Measurements from ENCODE around the gene CDR2. TPM values are rescaled to one million over a fixed set of nuclear protein-coding genes. Genes with fewer than 3 reads are reported as not detected.
"Not testable (repeated sequence)": the region's sequence is repeated elsewhere in the genome, so short reads cannot be mapped to it uniquely, and the experiment has no call there.

Gene CDR2
- total RNA-seq, 2 experiments from 2014 or later: 42.2 to 48.6 TPM

DNA sequence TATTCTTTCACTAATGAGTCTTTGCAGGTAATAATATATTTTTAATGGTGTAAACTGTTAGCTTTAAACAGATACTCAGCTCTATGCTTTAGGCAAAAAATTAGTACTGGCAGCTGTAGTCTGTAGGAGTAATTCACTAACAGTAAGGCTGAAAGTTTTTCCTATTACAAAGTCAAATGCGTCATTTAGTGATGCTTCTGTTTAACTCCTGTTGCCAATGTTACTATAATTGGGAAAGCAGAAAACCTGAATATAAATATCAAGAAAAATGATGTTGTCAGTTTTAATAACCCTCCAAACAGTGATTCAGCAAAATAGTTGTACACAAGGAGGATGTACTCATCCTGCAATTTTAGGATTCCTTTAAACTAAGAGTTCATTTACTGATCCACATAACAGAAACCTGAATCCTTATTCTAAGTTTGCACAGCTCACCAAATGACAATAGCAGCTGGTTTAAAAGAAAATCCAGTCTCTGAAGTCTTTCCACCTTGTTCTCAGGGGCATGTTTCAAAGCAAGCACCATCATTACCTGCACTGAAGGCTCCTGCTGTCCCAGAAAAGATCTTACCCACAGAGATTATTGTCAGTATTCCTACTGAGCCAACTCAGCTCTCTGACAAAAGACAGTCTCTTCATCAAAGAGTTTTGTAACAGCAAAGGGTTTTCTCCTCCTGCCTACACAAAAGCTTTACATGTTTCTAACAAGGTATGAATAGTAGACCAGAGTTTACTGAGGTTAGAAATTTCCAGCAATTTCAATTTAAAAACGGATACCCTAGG, 4.2 kb downstream of the CDR2 start:
- Mint-ChIP-seq H3K4me3 (no peak overlapping the region), H3K27ac (peak overlapping the region; percentile 63), H3K4me1 (peaks cover 52% of the 10 kb centered on the region), H3K9me3 (peaks cover 6% of the 10 kb centered on the region), H3K27me3 (peaks cover 2% of the 10 kb centered on the region), H3K36me3 (peaks cover 16% of the 10 kb centered on the region)
- ATAC-seq (ENCODE audit: low read depth): no peak
- POLR2A ChIA-PET: interaction anchor here (0.5 to 10.5 kb wide), 3 partner anchors 10 to 49 kb away, joined by 3 to 108 read pairs (median 4); no protein-coding TSS in a partner anchor
- no peak for DNase-seq

DNA sequence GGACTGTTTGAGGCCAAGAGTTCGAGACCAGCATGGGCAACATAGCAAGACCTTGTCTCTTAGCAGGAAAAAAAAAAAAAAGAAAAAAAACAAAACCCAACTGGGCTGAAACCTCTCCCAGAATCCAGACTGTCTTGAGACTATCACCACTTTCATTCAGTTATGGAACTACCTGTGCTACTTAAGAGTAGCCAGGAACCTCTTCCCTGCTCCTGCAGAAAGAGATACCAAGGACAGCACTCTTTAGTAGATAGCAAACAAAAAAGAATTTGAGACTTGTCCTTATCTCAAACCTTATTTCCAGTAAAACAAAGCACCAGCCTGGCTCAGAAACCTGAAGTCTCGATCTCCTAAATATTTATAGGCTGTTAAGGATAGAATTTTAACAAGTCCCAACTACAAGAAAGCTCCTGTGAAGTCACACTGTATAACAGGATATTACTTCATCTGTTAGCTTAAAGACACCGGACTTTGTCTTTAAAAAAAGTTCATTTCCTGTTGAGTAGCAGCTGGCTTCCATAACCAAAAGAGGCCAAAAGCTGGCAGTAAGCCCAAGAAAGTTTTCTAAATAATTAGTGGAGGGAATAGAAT, 5.1 kb downstream of the CDR2 start:
- Mint-ChIP-seq H3K9me3 (peaks cover 6% of the 10 kb centered on the region), H3K4me1 (peaks cover 55% of the 10 kb centered on the region), H3K4me3 (peak overlapping the region; percentile 44), H3K36me3 (peaks cover 24% of the 10 kb centered on the region), H3K27me3 (no peaks in the 10 kb centered on the region), H3K27ac (peak overlapping the region; percentile 64)
- DNase-seq: no peak
- POLR2A ChIA-PET: interaction anchor here (0.5 to 10.5 kb wide), 2 partner anchors 9 to 14 kb away, joined by 4 to 108 read pairs; no protein-coding TSS in a partner anchor
- no peak for ATAC-seq (ENCODE audit: low read depth)

DNA sequence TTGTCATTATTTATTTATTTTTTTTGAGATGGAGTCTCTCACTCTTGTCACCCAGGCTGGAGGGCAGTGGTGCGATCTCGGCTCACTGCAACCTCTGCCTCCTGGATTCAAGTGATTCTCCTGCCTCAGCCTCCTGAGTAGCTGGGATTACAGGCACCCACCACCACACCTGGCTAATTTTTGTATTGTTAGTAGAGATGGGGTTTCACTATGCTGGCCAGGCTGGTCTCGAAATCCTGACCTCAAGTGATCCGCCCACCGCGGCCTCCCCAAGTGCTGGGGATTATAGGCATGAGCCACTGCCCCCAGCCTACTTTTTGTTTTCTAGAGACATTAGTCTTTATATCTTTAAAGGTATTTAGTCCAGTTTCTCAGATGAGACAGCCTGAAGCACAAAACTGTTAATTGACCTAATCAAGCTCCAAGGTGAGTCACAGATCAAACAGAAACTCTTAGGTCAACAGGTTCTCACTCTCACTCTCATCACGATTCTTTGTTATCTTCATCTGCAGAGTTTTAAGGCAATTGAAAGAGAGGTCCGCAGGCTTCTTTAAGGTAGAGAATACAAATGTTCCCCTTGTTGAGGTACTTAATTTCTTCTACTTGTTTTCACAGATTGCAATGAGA, 6.1 kb downstream of the CDR2 start:
- peaks cover 53% of the 10 kb centered on the region for H3K4me1 Mint-ChIP-seq
- not testable (repeated sequence) for H3K4me3 Mint-ChIP-seq; H3K9me3 Mint-ChIP-seq; H3K27me3 Mint-ChIP-seq; ATAC-seq (ENCODE audit: low read depth); DNase-seq
- H3K36me3 Mint-ChIP-seq: peaks cover 32% of the 10 kb centered on the region
- POLR2A ChIA-PET: interaction anchor here (10.5 kb wide), 1 partner anchor 13 kb away, joined by 108 read pairs; no protein-coding TSS in a partner anchor
- H3K27ac Mint-ChIP-seq: peak overlapping the region; percentile 64

DNA sequence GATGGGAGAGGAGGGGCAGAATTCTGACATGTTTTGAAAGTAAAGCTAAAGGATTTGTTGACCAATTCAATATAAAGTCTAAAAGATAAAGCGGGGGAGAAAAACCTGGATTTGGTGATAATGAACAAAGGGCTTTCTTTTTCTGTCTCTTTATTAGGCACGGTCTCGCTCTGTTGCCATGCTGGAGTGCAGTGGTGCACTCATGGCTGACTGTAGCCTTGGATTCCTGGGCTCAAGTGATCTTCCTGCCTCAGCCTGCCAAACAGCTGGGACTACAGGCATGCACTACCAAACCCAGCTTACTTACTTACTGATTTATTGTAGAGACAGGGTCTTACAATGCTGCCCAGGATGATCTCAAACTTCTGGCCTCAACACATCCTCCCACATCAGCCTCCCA, 7.5 kb downstream of the CDR2 start:
- Mint-ChIP-seq H3K27me3 (no peaks in the 10 kb centered on the region), H3K9me3 (peaks cover 6% of the 10 kb centered on the region), H3K4me3 (no peak overlapping the region), H3K4me1 (peaks cover 43% of the 10 kb centered on the region), H3K36me3 (peaks cover 44% of the 10 kb centered on the region), H3K27ac (peak overlapping the region; percentile 28)
- POLR2A ChIA-PET: interaction anchor here (10.5 kb wide), 1 partner anchor 11 kb away, joined by 108 read pairs; no protein-coding TSS in a partner anchor
- ATAC-seq (ENCODE audit: low read depth) (no peak), DNase-seq (no peak)

DNA sequence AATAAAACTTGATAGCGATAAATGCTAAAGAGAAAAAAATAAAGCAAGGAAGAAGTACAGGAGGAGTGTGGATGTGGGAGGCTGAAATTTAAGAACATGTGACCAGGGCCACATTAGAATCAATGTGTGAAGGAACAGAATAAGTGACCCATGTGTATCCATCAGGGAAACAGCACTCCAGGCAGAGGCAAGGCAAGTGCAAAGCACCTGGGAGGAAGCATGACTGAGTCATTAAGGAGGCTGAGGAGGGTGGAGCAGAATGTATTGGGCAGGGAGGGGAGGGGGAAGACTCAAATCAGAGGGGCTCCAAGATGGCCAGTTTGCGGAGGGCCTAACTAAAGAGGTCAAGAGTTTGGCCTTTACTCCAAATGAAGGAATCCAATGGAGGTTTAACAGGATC, 8.0 kb downstream of the CDR2 start:
- no peak for ATAC-seq (ENCODE audit: low read depth)
- Mint-ChIP-seq H3K27ac (peak overlapping the region; percentile 58), H3K36me3 (peaks cover 45% of the 10 kb centered on the region), H3K4me1 (peaks cover 39% of the 10 kb centered on the region), H3K27me3 (no peaks in the 10 kb centered on the region), H3K4me3 (no peak overlapping the region), H3K9me3 (peaks cover 6% of the 10 kb centered on the region)
- POLR2A ChIA-PET: interaction anchor here (10.5 kb wide), 1 partner anchor 11 kb away, joined by 108 read pairs; no protein-coding TSS in a partner anchor
- no peak for DNase-seq

DNA sequence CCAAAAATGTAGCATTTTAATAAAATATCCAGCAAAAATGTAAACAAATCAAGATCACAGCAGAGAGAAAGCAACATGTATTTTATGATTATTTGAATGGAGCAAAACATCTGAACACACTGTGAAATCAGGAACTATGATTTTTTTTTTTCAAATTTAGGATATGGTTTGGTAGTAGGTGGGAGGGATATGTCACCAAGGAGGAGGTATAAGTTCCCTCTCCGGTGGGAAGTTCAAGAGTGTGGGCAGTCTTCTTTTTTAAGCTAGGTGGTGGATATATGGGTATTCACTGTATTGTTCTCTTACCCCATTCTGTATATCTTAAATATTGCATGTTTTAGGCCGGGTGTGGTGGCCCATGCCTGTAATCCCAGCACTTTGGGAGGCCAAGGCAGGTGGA, 10.2 kb downstream of the CDR2 start:
- POLR2A ChIA-PET: interaction anchor here (1.2 kb wide), 1 partner anchor 8 kb away, joined by 4 read pairs; no protein-coding TSS in a partner anchor
- DNase-seq (no peak), ATAC-seq (ENCODE audit: low read depth) (no peak)
- Mint-ChIP-seq H3K9me3 (peaks cover 6% of the 10 kb centered on the region), H3K27ac (no peak overlapping the region), H3K27me3 (no peaks in the 10 kb centered on the region), H3K36me3 (peaks cover 52% of the 10 kb centered on the region), H3K4me3 (no peak overlapping the region), H3K4me1 (peaks cover 29% of the 10 kb centered on the region)

DNA sequence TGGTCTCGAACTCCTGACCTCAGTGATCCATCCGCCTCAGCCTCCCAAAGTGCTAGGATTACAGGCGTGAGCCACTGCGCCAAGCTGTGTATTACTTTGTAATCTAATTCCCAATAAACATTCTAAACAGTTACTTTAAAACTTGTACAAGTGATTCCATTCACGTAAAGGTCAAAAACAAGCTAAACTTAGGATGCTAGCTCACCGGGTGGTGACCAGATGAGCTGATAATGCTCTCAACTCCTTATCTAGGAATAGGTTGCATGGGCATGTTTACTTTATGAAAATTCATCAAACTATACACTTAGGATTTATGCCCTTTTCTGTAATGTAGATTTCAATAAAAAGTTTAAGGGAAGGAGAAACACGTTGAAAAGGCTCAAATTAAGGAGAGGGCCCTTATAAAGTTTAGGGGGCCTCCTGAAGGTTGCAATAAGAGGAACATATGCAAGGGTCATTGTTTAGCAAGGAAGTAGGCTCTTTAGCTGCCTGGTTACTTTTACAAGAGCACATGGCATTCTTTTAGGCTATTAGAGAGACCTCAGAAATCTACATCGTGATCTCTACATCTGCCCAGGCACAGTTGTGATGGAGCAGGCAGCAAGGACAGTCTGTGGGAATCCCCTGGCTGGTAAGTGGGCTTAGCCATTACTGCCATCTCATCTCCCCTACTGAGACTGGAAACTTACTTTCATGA, 13.3 kb downstream of the CDR2 start:
- no peak for DNase-seq
- H3K36me3 Mint-ChIP-seq: peaks cover 44% of the 10 kb centered on the region
- H3K4me1 Mint-ChIP-seq: peaks cover 32% of the 10 kb centered on the region
- peaks cover 1% of the 10 kb centered on the region for H3K9me3 Mint-ChIP-seq
- no peak overlapping the region for H3K27ac Mint-ChIP-seq
- H3K27me3 Mint-ChIP-seq: no peaks in the 10 kb centered on the region
- POLR2A ChIA-PET: no interaction called here
- ATAC-seq (ENCODE audit: low read depth): no peak
- no peak overlapping the region for H3K4me3 Mint-ChIP-seq

DNA sequence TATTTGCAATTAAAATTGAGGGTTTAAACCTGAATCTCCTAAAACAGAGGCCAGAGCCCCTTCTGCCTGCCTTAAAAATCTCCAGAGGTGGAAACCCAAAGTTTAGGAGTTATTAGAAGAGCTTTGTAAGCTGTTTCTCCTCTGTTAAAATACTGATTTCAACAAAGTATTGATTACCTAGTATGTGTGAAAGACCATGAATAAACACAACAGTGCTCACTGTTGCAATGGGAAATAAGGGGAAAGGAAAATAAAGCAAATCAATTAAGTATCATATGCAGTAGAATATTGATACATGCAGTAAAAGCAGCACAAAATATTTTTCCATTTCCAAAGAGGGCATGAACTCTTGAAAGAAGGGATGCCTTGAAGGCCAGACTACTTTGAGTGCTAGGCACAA, 14.7 kb downstream of the CDR2 start:
- Mint-ChIP-seq H3K27me3 (no peaks in the 10 kb centered on the region), H3K9me3 (no peaks in the 10 kb centered on the region), H3K36me3 (peaks cover 39% of the 10 kb centered on the region), H3K4me3 (no peak overlapping the region), H3K27ac (no peak overlapping the region), H3K4me1 (peaks cover 32% of the 10 kb centered on the region)
- ATAC-seq (ENCODE audit: low read depth) (no peak), DNase-seq (no peak)
- POLR2A ChIA-PET: interaction anchor here (8.4 kb wide), 1 partner anchor 12 kb away, joined by 108 read pairs; the partner anchor contains the start of gene CDR2

DNA sequence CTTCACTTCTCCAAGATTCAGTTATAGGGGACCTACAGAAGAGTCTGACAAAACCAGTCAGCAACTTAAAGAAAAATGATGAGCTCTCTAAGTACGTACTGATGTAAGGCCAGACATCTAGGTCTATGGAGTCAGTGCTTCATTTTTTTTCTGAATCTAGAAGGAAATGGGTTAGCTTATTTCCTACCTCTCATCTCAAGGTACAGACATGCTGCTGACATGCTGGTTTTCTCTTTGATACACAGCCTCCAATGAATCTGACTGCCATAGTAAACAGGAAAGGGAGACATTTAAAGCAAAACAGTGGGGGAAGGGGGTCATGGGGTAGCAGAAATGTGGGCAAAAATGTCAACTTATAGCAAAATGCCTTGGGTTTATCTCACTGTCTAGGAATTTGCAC, 16.4 kb downstream of the CDR2 start:
- Mint-ChIP-seq H3K4me1 (peaks cover 46% of the 10 kb centered on the region), H3K27me3 (no peaks in the 10 kb centered on the region), H3K36me3 (peaks cover 25% of the 10 kb centered on the region), H3K4me3 (peak overlapping the region; percentile 51), H3K27ac (peak overlapping the region; percentile 93), H3K9me3 (no peaks in the 10 kb centered on the region)
- DNase-seq (no peak), ATAC-seq (ENCODE audit: low read depth) (peak; percentile 74)
- POLR2A ChIA-PET: interaction anchor here (0.9 to 8.4 kb wide), 3 partner anchors 13 to 167 kb away, joined by 3 to 108 read pairs (median 4); partner anchors contain the start of gene CDR2

DNA sequence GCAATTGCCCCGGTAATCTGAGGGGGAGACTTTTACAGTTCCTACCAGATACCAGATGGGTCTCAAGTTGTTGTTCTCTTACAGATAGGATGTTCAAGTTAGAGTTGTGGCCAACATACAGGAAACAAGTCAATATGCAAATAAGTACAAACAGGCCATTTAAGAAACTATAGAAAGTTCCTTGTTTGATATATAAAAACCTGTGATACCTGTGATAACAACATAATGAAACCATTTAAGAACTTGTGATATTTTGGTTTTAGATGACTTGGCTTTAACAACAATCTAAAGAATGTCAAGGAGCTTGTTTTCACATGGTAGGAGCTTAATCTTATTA, 16.8 kb downstream of the CDR2 start:
- no peak for DNase-seq
- POLR2A ChIA-PET: interaction anchor here (0.9 to 8.4 kb wide), 3 partner anchors 14 to 166 kb away, joined by 3 to 108 read pairs (median 4); partner anchors contain the start of gene CDR2

DNA sequence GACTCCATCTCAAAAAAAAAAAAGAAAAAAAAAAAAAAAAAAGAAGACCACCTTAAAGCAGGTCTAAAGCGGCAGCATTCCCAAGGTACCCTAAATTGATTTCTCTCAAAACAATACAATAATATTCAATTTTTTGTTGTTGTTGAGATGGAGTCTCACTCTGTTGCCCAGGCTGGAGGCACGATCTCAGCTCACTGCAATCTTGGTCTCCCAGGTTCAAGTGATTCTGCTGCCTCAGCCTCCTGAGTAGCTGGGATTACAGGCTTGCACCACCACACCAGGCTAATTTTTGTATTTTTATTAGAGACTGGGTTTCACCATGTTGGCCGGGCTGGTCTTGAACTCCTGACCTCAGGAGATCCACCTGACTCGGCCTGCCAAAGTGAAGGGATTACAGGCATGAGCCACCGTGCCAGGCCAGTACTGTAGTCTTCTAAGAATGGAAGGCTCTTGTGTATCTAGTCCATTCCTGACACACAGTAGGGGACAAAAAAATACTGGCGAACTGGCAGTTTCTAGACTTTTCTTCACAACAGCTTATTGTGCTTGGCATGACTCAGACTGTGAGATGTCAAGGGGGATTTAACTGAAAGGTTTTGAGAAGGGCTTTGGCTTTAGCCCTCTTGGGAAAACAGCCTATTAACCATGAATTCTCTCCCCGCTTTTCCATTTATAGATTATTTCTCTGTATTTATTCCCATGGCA, 17.3 kb downstream of the CDR2 start:
- peak overlapping the region; percentile 93 for H3K27ac Mint-ChIP-seq
- POLR2A ChIA-PET: interaction anchor here (0.7 to 8.4 kb wide), 4 partner anchors 14 to 166 kb away, joined by 3 to 108 read pairs (median 6); partner anchors contain the start of gene CDR2

More for the DNA sequence above, 16.8 kb downstream of the CDR2 start:
- no peaks in the 10 kb centered on the region for H3K9me3 Mint-ChIP-seq
- H3K4me3 Mint-ChIP-seq: peak overlapping the region; percentile 62
- ATAC-seq (ENCODE audit: low read depth): peak; percentile 72
- H3K27ac Mint-ChIP-seq: peak overlapping the region; percentile 93
- H3K36me3 Mint-ChIP-seq: peaks cover 24% of the 10 kb centered on the region
- H3K27me3 Mint-ChIP-seq: no peaks in the 10 kb centered on the region
- peaks cover 48% of the 10 kb centered on the region for H3K4me1 Mint-ChIP-seq

DNA sequence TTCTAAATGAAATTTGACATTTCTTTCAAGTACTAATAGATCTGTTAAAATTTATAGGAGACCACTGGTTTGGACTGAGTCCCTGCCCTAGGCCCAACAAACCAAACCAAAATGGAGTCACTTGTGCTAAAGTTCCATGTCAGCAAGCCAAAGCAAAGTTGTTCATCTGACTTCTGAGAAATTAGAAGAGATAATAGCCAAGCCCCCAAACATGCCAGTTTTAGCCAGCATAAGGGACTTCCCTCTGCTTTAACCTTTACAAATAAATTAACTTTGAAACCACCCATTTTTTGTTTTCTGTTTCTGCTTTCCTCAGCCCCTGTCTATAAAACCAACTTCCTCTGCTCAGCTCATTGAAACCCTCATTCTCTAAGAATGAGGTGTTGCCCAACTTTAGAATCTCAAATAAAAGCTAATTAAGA, 18.9 kb downstream of the CDR2 start:
- Mint-ChIP-seq H3K27me3 (no peaks in the 10 kb centered on the region), H3K27ac (peak overlapping the region; percentile 78), H3K9me3 (peaks cover 3% of the 10 kb centered on the region), H3K4me1 (peaks cover 46% of the 10 kb centered on the region), H3K36me3 (peaks cover 28% of the 10 kb centered on the region), H3K4me3 (peak overlapping the region; percentile 27)
- POLR2A ChIA-PET: interaction anchor here (0.7 to 8.4 kb wide), 2 partner anchors 16 to 55 kb away, joined by 3 to 108 read pairs; partner anchors contain the start of gene CDR2
- ATAC-seq (ENCODE audit: low read depth) (peak; percentile 23), DNase-seq (no peak)

More for the DNA sequence above, 17.3 kb downstream of the CDR2 start:
- Mint-ChIP-seq H3K36me3 (peaks cover 23% of the 10 kb centered on the region), H3K27me3 (no peaks in the 10 kb centered on the region), H3K9me3 (no peaks in the 10 kb centered on the region), H3K4me3 (peak overlapping the region; percentile 62), H3K4me1 (peaks cover 46% of the 10 kb centered on the region)
- DNase-seq (no peak), ATAC-seq (ENCODE audit: low read depth) (peak; percentile 28)
